ENCODE measurements around the gene CYP3A7. TPM values are rescaled to one million over a fixed set of nuclear protein-coding genes. Genes with fewer than 3 reads are reported as not detected.
A peak's percentile ranks its signal among the peaks of the same experiment; 100 is the strongest.

Gene CYP3A7
- total and polyA plus RNA-seq, 2 of the 13 experiments (the other 11 are each of a cell fraction or from before 2014, with no cell fraction given) = 5.8 to 6.4 TPM

GRCh38 chr7:99694912-99695304 lies 40.1 kb downstream of the CYP3A7 start:
- no peak for DNase-seq (ENCODE audit: low spot score)
- WGBS (ENCODE audit: low lambda C conversion rate) = 81% methylated on average over 1 of the region's 1 CpG
- Histone ChIP-seq H3K36me3 (replicated peaks in 1 of 2; ENCODE audit: control insufficient read depth in 1 of 2, insufficient read depth in 2 of 2, low read length in 2 of 2) (no peaks in the 10 kb centered on the region), H3K9ac (ENCODE audit: insufficient read depth, low read depth, low read length) (peak overlapping the region; percentile 89), H3K4me1 (ENCODE audit: insufficient read depth, low read length) (peaks cover 85% of the 10 kb centered on the region), H3K9me3 (ENCODE audit: low read length) (no peaks in the 10 kb centered on the region), H3K27me3 (ENCODE audit: control insufficient read depth in 1 of 2, insufficient read depth in 2 of 2, low read length in 2 of 2) (no peaks in the 10 kb centered on the region), H2AFZ (ENCODE audit: low read length) (no peak overlapping the region), H3K4me2 (ENCODE audit: low read depth, low read length) (peak overlapping the region; percentile 94; the same call in 1 of the 2 replicates), H3K79me2 (ENCODE audit: insufficient read depth, low read length) (no peaks in the 10 kb centered on the region), H3K27ac (ENCODE audit: extremely low read length, insufficient read depth, low read length) (peak overlapping the region; percentile 97), H4K20me1 (ENCODE audit: insufficient read depth, low read length) (no peaks in the 10 kb centered on the region), H3K4me3 (replicated peaks in 1 of 3; ENCODE audit: insufficient read depth in 1 of 3, low read depth in 2 of 3, low read length in 3 of 3) (no peak overlapping the region; a peak in 1 of 6 replicates)
- no peak for ATAC-seq
- CTCF ChIA-PET (ENCODE audit: low intra/inter-chr PET ratio, low total read pairs) = no interaction called here
- no peak for FAIRE-seq
- POLR2A ChIA-PET = interaction anchor here (0.8 to 4.4 kb wide), 18 partner anchors 9 to 309 kb away, joined by 3 to 119 read pairs (median 10); partner anchors contain the start of genes CYP3A43, CYP3A5, TRIM4 and ZNF655
- in situ Hi-C loops (cut with HindIII; ENCODE audit: extremely low pct_ligation_motif_present, low pct_unique_long_range_greater_than_20kb) = no loop called here
- no TSS peak for BruUV-seq (replicated peaks)
- intact Hi-C loops (cut with micrococcal nuclease; ENCODE audit: unreplicated experiment) = loop anchor here (1.0 to 5.0 kb wide), 2 partner anchors 34 to 63 kb away; no protein-coding TSS in a partner anchor
- peak; percentile 86; the same call in 1 of the 2 replicates for TF ChIP-seq CHD4 (IDR thresholded peaks at IDR 0.05; ENCODE audit: borderline replicate concordance, low read length)
- TF ChIP-seq NCOR1 (IDR thresholded peaks at IDR 0.05; ENCODE audit: borderline replicate concordance, low read length) = peak; percentile 75; the same call in 1 of the 2 replicates
- TF ChIP-seq ZNF343 (CRISPR knock-in tag; IDR thresholded peaks at IDR 0.05) = no peak
- TF ChIP-seq FUBP1 (CRISPR knock-in tag; IDR thresholded peaks at IDR 0.05; ENCODE audit: borderline replicate concordance) = no peak
- no peak for TF ChIP-seq MIXL1 (CRISPR knock-in tag; IDR thresholded peaks at IDR 0.05)
- TF ChIP-seq ZBTB25 (CRISPR knock-in tag; IDR thresholded peaks at IDR 0.05) = no peak; the same call in 1 of the 2 replicates
- TF ChIP-seq NFRKB (IDR thresholded peaks at IDR 0.05) = no peak
- no peak for TF ChIP-seq HMGXB4 (CRISPR knock-in tag; IDR thresholded peaks at IDR 0.05; ENCODE audit: borderline replicate concordance in 1 of 2, low read depth in 1 of 2)
- TF ChIP-seq SSRP1 (CRISPR knock-in tag; IDR thresholded peaks at IDR 0.05) = 0 out of 2 replicates have a peak, but pooled peaks have one; percentile 60
- TF ChIP-seq ZNF275 (CRISPR knock-in tag; IDR thresholded peaks at IDR 0.05; ENCODE audit: borderline replicate concordance) = no peak
- no peak for TF ChIP-seq ZNF615 (CRISPR knock-in tag; IDR thresholded peaks at IDR 0.05; ENCODE audit: borderline replicate concordance)
- TF ChIP-seq ZKSCAN1 (IDR thresholded peaks at IDR 0.05; ENCODE audit: low read length) = no peak
- TF ChIP-seq TMF1 (CRISPR knock-in tag; IDR thresholded peaks at IDR 0.05; ENCODE audit: low read depth) = no peak
- TF ChIP-seq ZBTB33 (CRISPR knock-in tag; IDR thresholded peaks at IDR 0.05) = no peak
